Astrocyte (in vitro differentiated cells and primary cell): Measurements from ENCODE around the gene UBE2G2.

Experiments used
- CTCF ChIP-seq: IDR thresholded peaks from 2 replicates; pipeline ENCODE4 v1.5.1; 2011; ENCODE audit warnings: low read depth, mild to moderate bottlenecking, inconsistent platforms, low read length, moderate library complexity; ENCODE audit not compliant: insufficient read depth
- EZH2 ChIP-seq: IDR thresholded peaks from 2 replicates; pipeline ENCODE4 v1.6.1; 2012; ENCODE audit warnings: mild to moderate bottlenecking, low read length, inconsistent platforms; ENCODE audit not compliant: insufficient read depth

GRCh38 chr21:44817506-44817880 lies 15.9 kb upstream of the UBE2G2 start:
- TF ChIP-seq EZH2 (no peak), CTCF (no peak)
